Prostate gland (tissue), 2 donors: ENCODE measurements around the gene FCMR. TPM values are rescaled to one million over a fixed set of nuclear protein-coding genes. Genes with fewer than 3 reads are reported as not detected.
A peak's percentile ranks its signal among the peaks of the same experiment; 100 is the strongest.

Source experiments
- DNase-seq: peaks from one replicate; pipeline ENCODE4 v3.0.0-alpha.2; 2019; ENCODE audit warnings: low spot score
- H3K27ac ChIP-seq, 2 donors: fragments of 200-600 bp; sonication (generic); 2 replicates each; pipeline ENCODE4 v1.5.1; 2017 to 2019
- H3K27me3 ChIP-seq: fragments of 200-600 bp; sonication (generic); replicated peaks from 2 replicates; pipeline ENCODE4 v1.5.1; 2019; ENCODE audit not compliant: insufficient read depth
- H3K36me3 ChIP-seq, 2 donors: fragments of 200-600 bp; sonication (generic); 1 replicate in 1 of 2; 2 replicates in 1 of 2; pipeline versions ENCODE4 v1.5.1 to v1.8.1; 2017 to 2019
- H3K4me1 ChIP-seq: fragments of 200-600 bp; sonication (generic); replicated peaks from 2 replicates; pipeline ENCODE4 v1.5.1; 2019
- H3K4me3 ChIP-seq, 2 donors: fragments of 200-600 bp; sonication (generic); 2 replicates each; pipeline ENCODE4 v1.5.1; 2017 to 2019
- H3K9me3 ChIP-seq: fragments of 200-600 bp; sonication (generic); 2 replicates; pipeline ENCODE4 v1.5.1; 2017
- CTCF ChIP-seq, 4 experiments: fragments of 200-600 bp in 2 of 4; fragments of 450-650 bp in 2 of 4; sonication (generic) in 2 of 4; IDR thresholded peaks; 1 replicate in 3 of 4; 2 replicates in 1 of 4; pipeline ENCODE4 v1.5.1; 2016 to 2019; ENCODE audit warnings: antibody characterized with exemption in 4 of 4, mild to moderate bottlenecking in 2 of 4, moderate library complexity in 2 of 4
- POLR2A ChIP-seq: fragments of 450-650 bp; IDR thresholded peaks from one replicate; pipeline ENCODE4 v1.6.1; 2016; ENCODE audit warnings: antibody characterized with exemption, mild to moderate bottlenecking
- POLR2AphosphoS5 ChIP-seq: sonication (generic); formaldehyde crosslinking; IDR thresholded peaks from one replicate; pipeline ENCODE4 v1.6.1; 2017; ENCODE audit warnings: antibody characterized with exemption
- WGBS: methylation state at CpG from one replicate; pipeline ENCODE4 v1.1.5; 2018; 5-methylcytosine and 5-hydroxymethylcytosine counted together
- intact Hi-C: fragments of 100-400 bp; cut with DNase I; formaldehyde crosslinking; loops from one replicate; pipeline ENCODE4 v1.14.2; 2022
- total RNA-seq, 2 donors: library from RNA; depleted of rRNA; stranded (reverse); fragments of >200 nt; gene quantifications; one replicate each; pipeline ENCODE4 v1.1.0, GENCODE V29; 2016

Gene FCMR
- 1 to 10 TPM; 1.7 to 2.2 TPM for total RNA-seq

GRCh38 chr1:206921772-206922265 is at the start of gene FCMR:
Gene FCMR, minus strand, starts transcription at chr1:206921941. Its CDS starts 87 bp downstream, at chr1:206921854.
- intact Hi-C loops, result no loop called here
- Histone ChIP-seq H3K4me1 (no peaks in the 10 kb centered on the region), H3K9me3 (no peaks in the 10 kb centered on the region), H3K4me3 (no peak within 1 kb of the TSS), H3K36me3 (no peaks in the 10 kb centered on the region), H3K27me3 (no peaks in the 10 kb centered on the region), H3K27ac (peak within 1 kb of the TSS; percentile 14 to 22)
- WGBS, result 61% methylated on average over 7 of the region's 7 CpGs
- DNase-seq, result no peak
- TF ChIP-seq CTCF (IDR thresholded peaks at IDR 0.05), result no peak
- TF ChIP-seq POLR2A, result no peak
- peak; percentile 37 for TF ChIP-seq POLR2AphosphoS5

GRCh38 chr1:206971029-206971655 is 49.4 kb upstream of the FCMR start:
- WGBS, result 82% methylated on average over 2 of the region's 2 CpGs
- intact Hi-C loops, result loop anchor here (10.0 kb wide), 1 partner anchor 476 kb away; no protein-coding TSS in a partner anchor
- Histone ChIP-seq H3K27me3 (no peaks in the 10 kb centered on the region), H3K4me3 (no peak overlapping the region), H3K9me3 (no peaks in the 10 kb centered on the region), H3K4me1 (no peaks in the 10 kb centered on the region), H3K36me3 (no peaks in the 10 kb centered on the region), H3K27ac (no peak overlapping the region)
- no peak for DNase-seq
- no peak for TF ChIP-seq POLR2AphosphoS5
- TF ChIP-seq POLR2A, result no peak
- no peak for TF ChIP-seq CTCF (IDR thresholded peaks at IDR 0.05)

GRCh38 chr1:206970446-206970845 is 48.7 kb upstream of the FCMR start, which contains the start of gene FCAMR:
Gene FCAMR, minus strand, starts transcription at chr1:206970460. Its CDS starts 335 bp downstream, at chr1:206970125.
- H3K36me3 ChIP-seq, result no peaks in the 10 kb centered on the region
- no peaks in the 10 kb centered on the region for H3K27me3 ChIP-seq
- intact Hi-C loops, result loop anchor here (10.0 kb wide), 1 partner anchor 476 kb away; no protein-coding TSS in a partner anchor
- DNase-seq, result no peak
- 86% methylated on average over 2 of the region's 2 CpGs for WGBS
- no peaks in the 10 kb centered on the region for H3K4me1 ChIP-seq
- TF ChIP-seq POLR2AphosphoS5, result no peak
- TF ChIP-seq POLR2A, result no peak
- TF ChIP-seq CTCF (IDR thresholded peaks at IDR 0.05), result no peak
- no peak within 1 kb of the TSS for H3K4me3 ChIP-seq
- H3K9me3 ChIP-seq, result no peaks in the 10 kb centered on the region
- no peak within 1 kb of the TSS for H3K27ac ChIP-seq

GRCh38 chr1:206969090-206969489 is 47.3 kb upstream of the FCMR start:
- H3K36me3 ChIP-seq, result no peaks in the 10 kb centered on the region
- no peaks in the 10 kb centered on the region for H3K4me1 ChIP-seq
- no peaks in the 10 kb centered on the region for H3K27me3 ChIP-seq
- no peak overlapping the region for H3K27ac ChIP-seq
- TF ChIP-seq POLR2A, result no peak
- TF ChIP-seq POLR2AphosphoS5, result no peak
- TF ChIP-seq CTCF (IDR thresholded peaks at IDR 0.05), result no peak
- DNase-seq, result no peak
- intact Hi-C loops, result no loop called here
- no peaks in the 10 kb centered on the region for H3K9me3 ChIP-seq
- 79% methylated on average over 5 of the region's 5 CpGs for WGBS
- H3K4me3 ChIP-seq, result no peak overlapping the region
